ENCODE results near the gene PCGF3.
"Not testable (repeated sequence)": the region's sequence is repeated elsewhere in the genome, so short reads cannot be mapped to it uniquely, and the experiment has no call there.

The PCGF3 gene

DNA sequence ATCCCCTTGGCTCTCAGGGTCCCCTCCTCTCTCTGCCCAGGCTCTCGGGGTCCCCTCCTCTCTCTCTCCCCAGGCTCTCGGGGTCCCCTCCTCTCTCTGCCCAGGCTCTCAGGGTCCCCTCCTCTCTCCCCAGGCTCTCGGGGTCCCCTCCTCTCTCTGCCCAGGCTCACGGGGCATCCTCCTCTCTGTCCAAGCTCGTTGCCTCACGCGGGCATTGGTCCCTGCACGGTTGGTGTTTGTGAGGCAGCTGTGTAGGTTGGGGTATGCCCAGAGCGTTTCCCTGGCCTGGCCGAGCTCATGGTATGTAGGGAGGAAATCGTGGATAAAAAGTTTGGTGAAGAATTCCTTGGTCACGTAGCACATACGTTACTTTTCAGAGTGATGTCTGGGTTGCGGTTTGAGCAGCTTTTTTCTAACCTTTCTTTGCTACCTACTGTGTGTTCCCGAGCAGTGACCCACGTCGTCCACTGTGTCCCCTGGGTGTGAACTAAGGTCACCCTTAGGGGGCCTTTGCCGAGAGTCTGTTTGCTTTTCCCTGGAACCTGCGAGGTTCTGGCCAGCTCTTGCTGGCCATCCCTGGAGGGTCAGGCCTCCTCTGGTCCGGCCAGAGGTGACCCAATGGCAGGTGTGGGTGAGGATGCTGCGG is 36.6 kb downstream of the PCGF3 start:
- no peak for DNase-seq (ENCODE audit: low read depth in 2 of 2)

GRCh38 chr4:742742-743311 is 37.2 kb downstream of the PCGF3 start:
- peak; percentile 76 to 80 for DNase-seq (ENCODE audit: low read depth in 2 of 2)

DNA sequence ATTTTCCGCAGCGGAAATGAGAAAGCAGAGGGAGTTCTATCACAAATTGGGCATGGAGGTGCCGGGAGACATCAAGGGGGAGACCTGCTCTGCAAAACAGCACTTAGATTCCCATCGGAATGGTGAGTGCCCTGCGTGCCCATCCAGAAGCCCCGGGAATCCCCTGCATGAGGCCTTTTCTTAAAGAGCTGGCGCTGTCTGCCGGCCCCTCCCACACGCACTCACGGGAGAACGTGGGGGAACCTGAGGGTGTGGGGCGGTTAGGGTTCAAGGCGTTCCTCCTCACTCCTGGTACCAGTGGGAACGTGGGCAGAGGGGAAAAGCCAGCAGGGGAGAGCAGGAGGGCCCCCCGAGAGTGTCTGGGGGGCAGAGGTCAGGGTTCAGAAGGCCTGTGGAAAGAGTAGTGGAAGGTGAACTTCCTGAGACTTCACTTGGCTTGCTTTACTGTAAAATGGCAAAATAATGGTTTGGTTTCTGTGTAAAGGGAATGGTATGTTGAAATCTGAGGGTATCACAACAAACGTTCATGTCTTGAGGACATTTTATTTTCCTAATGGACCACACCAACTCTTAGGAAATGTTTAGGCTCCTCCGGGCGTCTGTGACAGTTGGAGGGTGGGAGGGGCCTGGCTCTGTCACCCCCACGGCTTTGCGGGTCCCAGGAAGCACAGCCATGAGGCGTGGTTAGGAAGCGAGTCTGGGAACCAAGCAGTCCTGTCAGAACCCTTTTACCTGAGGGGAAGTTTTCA is 38.0 kb downstream of the PCGF3 start:
- DNase-seq (ENCODE audit: low read depth in 2 of 2), result no peak

DNA sequence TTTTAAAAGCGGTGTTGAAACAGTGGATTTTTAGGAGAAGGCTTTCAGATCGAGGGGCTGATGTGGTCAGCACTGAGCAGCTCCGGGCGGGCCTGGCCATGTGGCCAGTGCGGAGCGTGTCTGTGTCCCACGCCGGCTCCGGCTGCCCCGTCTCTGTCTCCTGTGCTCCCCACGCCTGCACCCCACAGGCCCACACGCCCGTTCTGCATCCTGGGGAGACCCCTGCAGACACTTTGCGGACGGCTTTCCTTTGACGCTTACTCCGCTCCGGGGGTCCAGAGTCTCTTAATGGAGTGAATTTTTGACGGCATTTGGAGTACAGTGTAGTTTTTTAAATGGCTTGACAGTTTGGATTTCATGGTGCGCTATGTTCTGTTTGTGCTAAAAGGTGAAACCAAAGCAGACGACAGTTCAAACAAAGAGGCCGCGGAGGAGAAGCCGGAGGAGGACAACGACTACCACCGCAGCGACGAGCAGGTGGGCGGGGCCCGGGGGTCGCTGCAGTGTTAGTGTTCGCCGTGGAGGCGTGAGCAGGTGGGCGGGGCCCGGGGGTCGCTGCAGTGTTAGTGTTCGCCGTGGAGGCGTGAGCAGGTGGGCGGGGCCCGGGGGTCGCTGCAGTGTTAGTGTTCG is 38.7 kb downstream of the PCGF3 start:
- no peak for DNase-seq (ENCODE audit: low read depth in 2 of 2)

DNA sequence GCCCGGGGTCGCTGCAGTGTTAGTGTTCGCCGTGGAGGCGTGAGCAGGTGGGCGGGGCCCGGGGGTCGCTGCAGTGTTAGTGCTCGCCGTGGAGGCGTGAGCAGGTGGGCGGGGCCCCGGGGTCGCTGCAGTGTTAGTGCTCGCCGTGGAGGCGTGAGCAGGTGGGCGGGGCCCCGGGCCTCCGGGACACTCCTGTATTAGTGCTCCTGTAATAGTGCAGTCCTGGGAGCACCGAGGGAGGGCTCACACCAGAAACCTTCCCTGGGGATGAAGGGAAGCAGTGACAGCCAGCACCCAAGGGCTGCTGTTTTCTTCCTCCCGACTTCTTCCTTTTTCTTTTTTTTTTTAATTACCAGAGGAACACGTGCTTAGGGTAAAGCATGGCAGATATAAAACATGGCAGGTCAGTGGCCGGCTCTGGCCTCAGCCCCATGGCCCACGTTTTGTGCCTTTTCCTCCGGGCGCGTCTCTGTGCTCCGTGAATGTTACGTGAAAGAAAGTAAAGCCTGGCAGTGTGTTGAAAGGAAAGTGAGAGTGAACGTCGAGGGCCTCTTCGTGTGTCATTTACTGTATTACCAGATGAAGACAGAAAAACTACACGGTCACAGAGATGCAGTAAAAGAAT is 42.0 kb downstream of the PCGF3 start:
- no peak for DNase-seq (ENCODE audit: low read depth in 2 of 2)

GRCh38 chr4:748461-748860 is 42.8 kb downstream of the PCGF3 start:
- no peak for DNase-seq (ENCODE audit: low read depth in 2 of 2)

GRCh38 chr4:749698-750666 is 44.4 kb downstream of the PCGF3 start:
- no peak for DNase-seq (ENCODE audit: low read depth in 2 of 2)

DNA sequence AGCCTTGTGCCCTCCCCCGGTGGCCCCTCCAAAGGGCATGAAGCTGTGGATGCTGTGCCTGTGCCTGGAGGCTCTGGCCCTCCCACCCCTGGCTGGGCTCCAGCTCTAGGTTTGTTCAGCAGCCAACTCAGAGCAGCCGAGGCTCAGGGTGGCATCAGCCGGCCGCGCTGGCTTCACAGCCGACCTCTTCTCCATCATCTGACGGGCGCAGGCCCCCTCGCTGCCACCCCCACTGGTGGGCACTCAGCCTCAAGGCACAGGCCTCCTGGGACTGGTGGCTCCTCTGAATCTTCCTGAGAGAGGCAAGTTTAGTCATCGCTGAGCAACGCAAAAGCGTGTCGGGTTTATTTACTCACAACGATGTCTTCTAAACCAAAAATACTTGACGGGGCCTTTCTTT is 46.0 kb downstream of the PCGF3 start:
- no peak for DNase-seq (ENCODE audit: low read depth in 2 of 2)

GRCh38 chr4:752196-752861 is 46.7 kb downstream of the PCGF3 start:
- no peak for DNase-seq (ENCODE audit: low read depth in 2 of 2)

- DNase-seq (ENCODE audit: low read depth in 2 of 2), result not testable (repeated sequence)
Observed at GRCh38 chr4:753186-753585, 47.6 kb downstream of the PCGF3 start.

DNA sequence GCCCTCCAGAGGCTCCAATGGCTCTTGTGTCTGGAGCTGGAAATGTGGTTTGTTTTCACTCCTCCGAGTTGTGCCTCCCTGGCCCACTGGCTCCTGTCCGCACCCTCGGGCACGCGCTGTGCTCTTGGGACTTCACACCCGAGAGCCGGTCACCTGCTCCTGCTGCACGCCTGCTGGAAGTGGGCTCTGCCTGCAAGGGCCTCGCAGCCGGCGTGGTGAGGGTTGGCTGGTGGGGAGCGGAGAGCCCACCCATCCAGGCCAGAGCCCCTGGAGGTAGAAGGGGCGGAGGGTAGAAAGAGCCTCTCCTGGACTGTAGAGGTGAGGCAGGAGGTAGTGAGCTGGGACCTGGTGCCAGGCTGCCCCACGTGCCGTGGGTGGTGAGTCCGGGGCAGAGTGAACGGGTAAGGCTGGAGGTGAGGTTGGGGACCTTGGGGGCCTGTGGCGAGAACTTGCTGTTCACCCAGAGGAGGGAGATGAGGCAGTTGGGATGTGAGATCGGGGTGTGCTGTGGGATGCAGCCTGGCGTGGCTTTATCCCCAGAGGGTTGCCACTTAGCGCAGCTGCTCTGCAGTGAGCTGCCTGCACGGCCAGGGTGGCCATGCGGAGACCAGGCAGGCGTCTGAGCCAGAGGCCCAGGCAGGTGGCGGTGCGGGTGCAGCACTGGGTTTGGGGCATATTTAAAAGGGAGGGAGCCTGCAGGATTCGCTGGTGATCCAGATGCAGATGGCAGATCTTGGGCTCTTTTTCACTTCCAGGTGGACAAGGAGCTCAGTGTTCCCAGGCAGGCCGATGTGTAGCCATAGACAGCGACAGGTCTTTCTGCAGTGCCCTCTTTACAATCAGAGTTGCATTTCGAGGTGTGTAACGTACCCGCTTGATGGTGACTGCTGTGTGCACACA is 48.8 kb downstream of the PCGF3 start:
- no peak for DNase-seq (ENCODE audit: low read depth in 2 of 2)

DNA sequence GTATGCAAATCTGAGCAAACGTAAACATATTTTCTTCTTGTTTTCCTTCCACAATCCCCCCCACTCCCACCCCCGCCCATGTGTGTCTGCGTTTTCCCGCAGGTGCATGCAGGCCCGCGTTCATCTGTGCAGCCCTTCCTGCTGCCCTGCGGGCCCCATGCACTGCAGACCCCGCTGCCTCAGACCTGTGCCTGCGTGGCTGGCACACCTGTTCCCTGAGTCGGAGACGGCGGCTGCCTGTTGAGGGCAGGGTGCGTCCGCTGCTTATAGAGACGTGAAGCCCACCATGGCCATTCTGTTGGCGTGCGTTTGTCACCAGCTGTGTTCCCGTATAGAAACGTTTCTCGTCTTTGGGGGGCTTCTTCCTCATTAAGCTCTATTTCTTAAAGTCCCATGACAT is 51.5 kb downstream of the PCGF3 start:
- no peak for DNase-seq (ENCODE audit: low read depth in 2 of 2)

GRCh38 chr4:759810-760209 is 54.2 kb downstream of the PCGF3 start:
- DNase-seq (ENCODE audit: low read depth in 2 of 2), result not testable (repeated sequence)

GRCh38 chr4:760616-761015 is 55.0 kb downstream of the PCGF3 start:
- no peak for DNase-seq (ENCODE audit: low read depth in 2 of 2)

DNA sequence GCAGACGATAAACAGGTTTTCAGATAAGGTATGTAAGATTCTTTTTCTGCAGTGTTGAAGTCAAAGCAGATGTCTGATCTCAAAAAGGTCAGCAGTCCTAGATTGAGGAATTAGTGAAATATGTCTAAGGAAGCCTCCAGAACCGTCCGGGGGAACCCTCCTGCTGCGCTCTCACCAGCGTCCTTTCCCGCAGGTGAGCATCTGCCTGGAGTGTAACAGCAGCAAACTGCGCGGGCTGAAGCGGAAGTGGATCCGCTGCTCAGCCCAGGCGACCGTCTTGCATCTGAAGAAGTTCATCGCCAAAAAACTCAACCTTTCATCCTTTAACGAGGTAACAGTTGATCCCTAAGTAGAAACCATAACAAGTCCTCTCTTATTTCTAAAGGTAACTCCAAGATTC is 55.5 kb downstream of the PCGF3 start:
- DNase-seq (ENCODE audit: low read depth in 2 of 2), result no peak

- no peak for DNase-seq (ENCODE audit: low read depth in 2 of 2)
Observed at GRCh38 chr4:761739-762138, 56.1 kb downstream of the PCGF3 start.

- DNase-seq (ENCODE audit: low read depth in 2 of 2), result no peak
Observed at GRCh38 chr4:762211-763190, 56.9 kb downstream of the PCGF3 start.

DNA sequence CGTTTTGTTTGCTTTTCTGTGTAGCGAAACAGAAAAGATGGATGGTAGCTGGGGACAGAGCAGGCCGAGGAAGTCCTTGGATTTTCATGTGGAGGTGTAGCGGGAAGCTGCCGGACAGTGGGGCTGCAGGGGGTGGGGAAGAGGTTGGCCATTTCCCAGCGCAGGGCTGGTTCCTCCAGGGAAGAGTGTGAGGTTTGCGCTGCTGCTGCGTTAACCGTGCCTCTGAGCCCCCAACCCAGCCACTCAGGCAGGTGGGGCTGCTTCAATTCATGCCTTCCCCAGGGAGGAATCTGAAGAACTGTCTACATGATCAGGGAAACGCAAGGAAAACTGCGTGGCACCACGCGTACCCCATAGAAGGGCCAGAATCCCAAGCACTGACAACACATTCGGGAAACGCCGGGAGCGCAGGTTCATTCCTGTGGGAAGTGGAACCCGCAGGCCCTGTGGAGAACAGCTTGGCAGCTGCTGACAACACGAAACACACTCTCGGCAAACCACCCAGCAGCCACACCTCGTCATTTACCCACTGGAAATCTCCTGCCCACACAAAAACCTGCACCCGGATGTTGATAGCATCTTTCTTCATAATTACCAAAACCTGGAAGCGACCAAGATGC is 57.7 kb downstream of the PCGF3 start:
- no peak for DNase-seq (ENCODE audit: low read depth in 2 of 2)

All from stimulated activated CD4-positive, alpha-beta T cell treated with anti-CD3 and anti-CD28 coated beads, Interleukin-4, amount 100 ng/mL, for 48 hours (primary cell).